Bone marrow (tissue), 2 donors: ENCODE data around the gene UQCC3.
"Not testable (repeated sequence)": the region's sequence is repeated elsewhere in the genome, so short reads cannot be mapped to it uniquely, and the experiment has no call there.

Source experiments
- DNase-seq, 2 donors: peaks; one replicate each; lab custom pipeline; 2025; lab: John Stamatoyannopoulos, UW

The UQCC3 gene

GRCh38 chr11:62665599-62666258 lies 5.7 kb upstream of the UQCC3 start:
- DNase-seq = peak in 1 of 2 donors; percentile 54

- no peak for DNase-seq
These were observed 5.1 kb upstream of the UQCC3 start for GRCh38 chr11:62666259-62666926.

DNA sequence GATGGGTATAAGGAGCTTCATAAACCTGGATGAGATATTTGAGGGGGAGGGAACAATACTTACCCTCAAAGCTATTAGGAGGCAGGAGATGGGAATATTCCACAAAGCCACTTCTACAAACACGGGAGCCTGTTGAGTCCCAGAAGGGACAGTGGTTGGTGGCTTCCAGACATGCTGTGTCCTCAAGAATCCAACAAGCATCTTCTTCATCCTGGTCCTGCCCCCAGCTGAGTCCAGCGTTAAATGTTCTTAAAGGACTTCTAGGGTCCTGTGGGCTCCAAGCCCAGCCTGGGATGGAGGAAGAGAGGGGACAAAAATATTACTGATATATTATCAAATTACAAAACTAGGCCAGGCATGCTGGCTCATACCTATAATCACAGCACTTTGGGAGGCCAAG lies 4.0 kb upstream of the UQCC3 start:
- no peak for DNase-seq

DNA sequence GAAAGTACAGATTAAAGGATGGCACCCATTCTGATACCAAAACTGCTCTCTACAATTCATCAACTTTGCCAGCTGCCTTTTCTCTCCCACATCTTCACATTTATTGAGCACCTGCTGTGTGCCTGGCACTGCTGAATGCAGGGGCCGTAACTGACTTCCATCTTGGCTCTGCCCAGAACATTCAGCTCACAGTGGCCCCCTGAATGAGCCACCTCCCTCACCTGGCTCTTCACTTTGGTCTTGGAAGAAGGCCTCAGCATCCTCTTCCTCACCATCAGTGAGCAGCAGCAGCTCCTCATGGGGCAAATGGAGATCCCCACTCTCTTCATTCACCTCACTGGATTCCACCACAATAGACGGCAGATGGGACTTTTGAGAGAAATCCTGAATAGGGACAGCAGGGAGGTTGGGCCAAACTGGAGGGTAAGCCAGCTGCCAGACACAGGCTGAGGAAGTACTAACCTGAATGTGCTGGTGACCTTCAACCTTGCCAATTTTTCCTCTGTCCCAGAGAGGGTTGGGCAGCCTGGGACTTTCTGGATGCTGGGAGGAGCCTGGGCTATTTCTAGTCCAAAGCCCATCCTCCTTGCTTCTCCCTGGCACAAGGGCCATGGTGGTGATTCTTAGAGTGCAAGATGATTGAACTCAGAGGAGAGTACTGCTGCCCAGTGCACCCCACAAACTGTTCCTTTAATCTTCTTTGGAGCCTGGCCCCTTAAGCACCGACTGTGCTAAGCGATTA lies 1.9 kb upstream of the UQCC3 start:
- DNase-seq = no peak

- no peak for DNase-seq
These were observed 251 bp upstream of the UQCC3 start for GRCh38 chr11:62671236-62671607.

- DNase-seq = no peak
These were observed 1.7 kb downstream of the UQCC3 start for GRCh38 chr11:62673196-62673525.

- DNase-seq = not testable (repeated sequence)
These were observed 3.9 kb downstream of the UQCC3 start for GRCh38 chr11:62675415-62675814.

GRCh38 chr11:62676698-62677097 lies 5.2 kb downstream of the UQCC3 start:
- no peak for DNase-seq

DNA sequence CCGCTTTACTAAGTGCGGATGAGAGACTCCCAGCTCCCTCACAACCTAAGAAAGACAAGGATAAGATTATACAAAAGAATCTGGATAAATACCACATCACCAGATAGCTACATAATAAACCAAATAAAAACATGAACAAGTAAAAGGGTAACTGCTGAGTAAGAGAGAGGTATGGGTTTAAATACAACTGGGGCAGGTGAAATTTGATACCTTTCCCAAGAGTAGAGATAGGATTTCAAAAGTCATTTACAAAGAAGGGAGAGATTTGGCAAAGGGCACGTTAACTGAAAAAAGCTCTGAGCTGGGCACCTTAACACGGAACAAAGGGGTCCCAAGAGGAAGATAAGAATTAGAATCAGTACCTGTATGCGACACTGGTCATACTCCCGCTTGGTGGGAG lies 5.7 kb downstream of the UQCC3 start:
- no peak for DNase-seq

DNA sequence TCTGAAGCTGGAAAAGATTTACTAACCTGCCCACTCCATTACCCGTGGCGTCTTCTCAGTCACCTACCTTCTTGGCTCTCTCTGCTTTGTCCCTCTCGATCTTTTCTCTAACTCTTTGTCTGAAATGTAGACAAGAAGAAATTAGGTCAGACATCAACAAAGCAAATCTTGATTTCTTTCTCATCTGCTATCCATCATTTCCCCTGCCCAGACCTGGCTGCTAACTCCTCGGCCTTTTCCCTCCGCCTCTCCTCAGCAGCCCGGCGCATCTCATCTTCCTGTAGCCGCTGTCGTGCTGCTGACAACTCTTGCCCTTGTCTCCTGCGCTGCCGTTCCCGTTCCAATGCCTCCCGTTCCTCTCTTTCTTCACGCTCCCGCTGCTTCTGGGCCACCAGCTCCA lies 6.2 kb downstream of the UQCC3 start:
- DNase-seq = no peak

DNA sequence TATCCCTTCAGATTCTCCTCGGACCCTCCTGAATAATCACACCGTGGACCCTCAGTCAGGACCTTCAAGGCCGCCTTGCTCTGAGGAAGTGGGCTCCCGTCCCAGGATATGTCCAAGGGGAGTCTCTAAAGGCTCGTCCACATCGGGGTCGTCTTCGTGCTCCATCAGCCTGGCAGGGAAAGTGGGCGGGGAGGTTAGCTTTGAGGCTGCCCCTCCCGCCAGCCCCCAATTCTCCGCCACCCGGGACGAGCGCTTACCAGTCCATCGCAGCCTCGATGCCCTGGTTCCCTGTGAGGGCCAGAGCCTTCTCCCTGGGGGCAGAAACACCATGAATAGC lies 6.9 kb downstream of the UQCC3 start:
- no peak for DNase-seq

DNA sequence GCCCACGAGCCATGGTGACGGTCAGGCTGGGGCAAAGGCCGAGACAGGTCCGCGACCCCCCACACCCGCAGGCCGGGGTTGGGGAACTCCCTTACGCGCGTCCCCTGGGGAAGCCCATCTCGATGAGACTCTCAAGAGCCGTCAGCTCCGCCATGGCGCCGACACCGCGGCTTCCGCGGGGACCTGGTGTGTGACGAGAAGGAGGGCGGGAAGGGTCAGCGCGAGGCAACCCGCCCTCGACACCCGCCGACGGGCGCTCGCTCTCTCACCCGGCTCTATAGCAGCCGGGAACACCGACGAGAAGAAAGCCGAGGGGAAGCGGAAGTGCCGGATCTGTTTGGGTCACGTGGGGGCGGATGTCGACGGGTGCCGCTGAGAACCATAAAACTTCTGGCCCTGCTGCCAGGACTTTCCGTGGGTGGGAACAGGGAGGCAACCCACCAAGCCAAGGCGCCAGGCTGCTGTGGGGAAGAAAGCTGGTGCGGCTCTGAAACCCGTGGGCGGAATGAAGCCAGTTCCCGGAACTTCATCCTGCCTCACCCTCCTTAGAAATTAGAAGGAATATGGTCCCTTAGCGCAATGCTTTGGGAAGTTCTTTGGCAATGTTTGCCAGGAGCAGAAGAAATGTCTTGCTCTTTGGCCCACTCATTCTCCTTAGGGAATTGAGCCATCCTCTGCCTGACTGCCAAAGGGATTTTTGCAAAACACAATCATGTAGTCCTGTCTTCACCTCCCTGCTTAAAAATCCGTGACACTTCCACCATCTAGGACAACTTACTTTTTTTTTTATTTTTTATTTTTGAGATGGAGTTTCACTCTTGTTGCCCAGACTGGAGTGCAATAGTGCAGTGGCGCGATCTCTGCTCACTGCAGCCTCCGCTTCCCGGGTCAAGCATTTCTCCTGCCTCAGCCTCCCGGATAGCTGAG lies 7.6 kb downstream of the UQCC3 start, which contains the start of gene UBXN1:
UBXN1 (minus strand) TSS at position 304 of the 927 bp plus-strand sequence; CDS start at position 154, 150 bp downstream.
- DNase-seq = peak; percentile 83 to 87

DNA sequence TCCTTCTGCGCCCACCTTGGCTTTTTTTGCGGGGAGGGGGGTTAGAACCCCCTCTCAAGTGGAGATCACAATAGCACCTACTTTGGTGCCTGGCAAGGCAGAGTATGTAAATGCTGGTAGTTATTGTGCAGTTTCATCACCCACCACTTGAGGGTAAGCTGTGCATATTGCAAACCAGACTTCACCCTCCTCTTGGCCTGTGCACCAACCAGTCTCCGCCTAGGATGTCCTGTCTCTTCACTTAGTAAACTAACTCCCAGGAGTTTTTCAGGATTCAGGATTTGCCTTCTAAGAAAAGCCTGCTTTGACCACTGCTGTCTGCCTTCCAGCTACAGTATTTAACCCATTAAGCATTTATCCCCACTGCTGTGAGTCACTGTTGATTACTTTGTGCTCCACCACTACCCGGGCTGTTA lies 9.4 kb downstream of the UQCC3 start:
- peak in 1 of 2 donors; percentile 62 for DNase-seq

DNA sequence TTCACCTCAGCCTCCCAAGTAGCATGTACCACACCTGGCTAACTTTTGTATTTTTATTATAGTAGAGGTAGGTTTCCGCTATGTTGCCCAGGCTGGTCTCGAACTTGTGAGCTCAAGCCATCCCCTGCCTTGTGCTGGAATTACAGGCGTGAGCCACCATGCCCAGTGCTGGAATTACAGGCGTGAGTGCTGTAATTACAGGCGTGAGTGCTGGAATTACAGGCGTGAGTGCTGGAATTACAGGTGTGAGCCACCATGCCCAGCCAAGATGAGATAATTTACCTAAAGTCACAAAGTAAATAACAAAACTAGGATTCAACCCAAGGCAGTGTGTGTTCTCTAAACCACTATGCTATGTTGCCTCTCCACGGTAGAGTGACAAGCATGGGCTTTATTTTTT lies 11.0 kb downstream of the UQCC3 start:
- no peak for DNase-seq

- DNase-seq = no peak
These were observed 16.3 kb downstream of the UQCC3 start for GRCh38 chr11:62687508-62688396.

- no peak for DNase-seq
These were observed 17.0 kb downstream of the UQCC3 start for GRCh38 chr11:62688491-62688890.

DNA sequence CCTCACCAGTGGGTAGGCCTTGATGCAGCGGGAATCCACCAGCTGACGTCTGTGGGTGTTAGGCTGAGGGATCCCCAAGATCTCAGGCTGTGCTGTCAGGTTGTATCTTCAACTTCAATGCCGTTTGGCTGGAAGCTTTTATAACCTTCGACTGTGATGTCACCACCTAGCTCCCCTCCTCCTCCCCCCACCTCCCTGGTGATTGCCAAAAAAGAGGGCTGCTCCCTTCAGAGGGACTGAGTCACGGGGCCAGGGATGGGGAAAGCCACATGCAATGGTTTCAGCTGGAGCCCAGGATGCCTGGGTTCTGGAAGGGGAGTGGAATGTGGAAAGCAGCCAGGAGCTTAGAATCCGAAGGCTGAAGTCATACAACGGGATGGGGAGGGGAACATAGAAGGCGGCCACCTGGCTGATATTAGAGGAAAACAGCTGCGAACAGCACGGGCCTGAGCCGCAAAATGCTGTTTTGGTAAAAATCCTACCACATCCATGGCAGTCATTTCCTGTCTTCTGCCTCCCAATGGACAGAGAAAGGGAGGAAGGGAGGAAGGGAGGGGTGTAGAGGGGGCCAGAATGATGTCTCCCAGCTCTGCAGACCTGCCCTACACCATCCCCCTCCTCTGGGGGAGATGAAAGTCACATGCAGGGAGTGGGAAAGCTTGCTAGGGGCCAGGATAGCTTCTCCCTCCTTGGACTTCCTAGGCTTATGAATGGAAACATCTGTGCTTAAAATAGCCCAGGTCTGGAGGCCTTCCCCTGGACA lies 18.1 kb downstream of the UQCC3 start, which contains the start of gene LRRN4CL:
LRRN4CL (minus strand) TSS at position 110 of the 763 bp plus-strand sequence. CDS start 1,022 bp downstream, outside the sequence.
- no peak for DNase-seq

GRCh38 chr11:62693624-62694023 lies 22.2 kb downstream of the UQCC3 start:
- not testable (repeated sequence) for DNase-seq

- DNase-seq = peak; percentile 46 to 56
These were observed 23.1 kb downstream of the UQCC3 start for GRCh38 chr11:62694455-62695167.

- peak in 1 of 2 donors; percentile 8 for DNase-seq
These were observed 30.8 kb downstream of the UQCC3 start for GRCh38 chr11:62702246-62702645.
